Parathyroid adenoma (tissue), 2 donors: ENCODE results near the gene GSE1.

Experiments
- H2AFZ ChIP-seq: fragments of 300-600 bp; sonication (generic); one replicate; pipeline ENCODE4 v1.7.0; 2017; ENCODE audit warnings: antibody characterized with exemption, mild to moderate bottlenecking
- H3K27ac ChIP-seq: fragments of 300-600 bp; sonication (generic); one replicate; pipeline ENCODE4 v1.7.0; 2017
- H3K27me3 ChIP-seq: fragments of 300-600 bp; sonication (generic); one replicate; pipeline ENCODE4 v1.7.0; 2017; ENCODE audit warnings: low read length; ENCODE audit not compliant: control insufficient read depth, insufficient read depth
- H3K36me3 ChIP-seq: fragments of 300-600 bp; sonication (generic); one replicate; pipeline ENCODE4 v1.7.0; 2017; ENCODE audit warnings: low read length; ENCODE audit not compliant: control insufficient read depth, insufficient read depth
- H3K4me1 ChIP-seq: fragments of 300-600 bp; sonication (generic); one replicate; pipeline ENCODE4 v1.7.0; 2017; ENCODE audit warnings: control low read depth
- H3K4me2 ChIP-seq: fragments of 300-600 bp; sonication (generic); one replicate; pipeline ENCODE4 v1.7.0; 2017; ENCODE audit warnings: low read length
- H3K4me3 ChIP-seq: fragments of 300-600 bp; sonication (generic); one replicate; pipeline ENCODE4 v1.7.0; 2017; ENCODE audit warnings: low read depth, low read length
- H3K79me2 ChIP-seq: fragments of 300-600 bp; sonication (generic); one replicate; pipeline ENCODE4 v1.7.0; 2017; ENCODE audit warnings: control low read depth
- H3K9ac ChIP-seq: fragments of 300-600 bp; sonication (generic); one replicate; pipeline ENCODE4 v1.7.0; 2017; ENCODE audit warnings: mild to moderate bottlenecking
- H3K9me3 ChIP-seq: fragments of 300-600 bp; sonication (generic); one replicate; pipeline ENCODE4 v1.7.0; 2017; ENCODE audit warnings: low read length; ENCODE audit not compliant: control insufficient read depth
- CTCF ChIP-seq: fragments of 300-600 bp; sonication (generic); IDR thresholded peaks from one replicate; pipeline ENCODE4 v1.7.0; 2017; ENCODE audit warnings: antibody characterized with exemption, mild to moderate bottlenecking
- donor health status: primary hyperparathyroidism.

GSE1 gene

GRCh38 chr16:85612801-85613603 is at the start of gene GSE1:
TSS of gene GSE1 (plus strand) at chr16:85613322. CDS start at chr16:85613392, 70 bp downstream.
- no peaks in the 10 kb centered on the region for H3K27me3 ChIP-seq
- H3K79me2 ChIP-seq = peaks cover 51% of the 10 kb centered on the region
- H3K36me3 ChIP-seq = no peaks in the 10 kb centered on the region
- peak within 1 kb of the TSS; percentile 80 for H3K27ac ChIP-seq
- H3K9ac ChIP-seq = peak within 1 kb of the TSS; percentile 46
- peak within 1 kb of the TSS; percentile 67 for H3K4me3 ChIP-seq
- no peaks in the 10 kb centered on the region for H3K9me3 ChIP-seq
- no peak within 1 kb of the TSS for H2AFZ ChIP-seq
- no peak for TF ChIP-seq CTCF
- H3K4me1 ChIP-seq = peaks cover 39% of the 10 kb centered on the region
- peak within 1 kb of the TSS; percentile 96 for H3K4me2 ChIP-seq

- peak overlapping the region; percentile 43 for H3K27ac ChIP-seq
- no peaks in the 10 kb centered on the region for H3K9me3 ChIP-seq
- H3K9ac ChIP-seq = no peak overlapping the region
- TF ChIP-seq CTCF = peak; percentile 49
- peak overlapping the region; percentile 1 for H3K4me3 ChIP-seq
- no peaks in the 10 kb centered on the region for H3K27me3 ChIP-seq
- H2AFZ ChIP-seq = no peak overlapping the region
- H3K79me2 ChIP-seq = peaks cover 84% of the 10 kb centered on the region
- H3K36me3 ChIP-seq = no peaks in the 10 kb centered on the region
- peaks cover 45% of the 10 kb centered on the region for H3K4me1 ChIP-seq
- peak overlapping the region; percentile 43 for H3K4me2 ChIP-seq
Observed at GRCh38 chr16:85563515-85564276, 49.4 kb upstream of the GSE1 start.

- Histone ChIP-seq H3K4me3 (peak overlapping the region; percentile 1), H3K4me2 (peak overlapping the region; percentile 43), H3K79me2 (peaks cover 81% of the 10 kb centered on the region), H2AFZ (no peak overlapping the region), H3K9ac (no peak overlapping the region), H3K4me1 (peaks cover 37% of the 10 kb centered on the region), H3K9me3 (no peaks in the 10 kb centered on the region), H3K27ac (peak overlapping the region; percentile 43), H3K27me3 (no peaks in the 10 kb centered on the region), H3K36me3 (no peaks in the 10 kb centered on the region)
- TF ChIP-seq CTCF = peak; percentile 54
Observed at GRCh38 chr16:85564277-85565051, 48.7 kb upstream of the GSE1 start.

- no peak overlapping the region for H2AFZ ChIP-seq
- H3K79me2 ChIP-seq = peaks cover 78% of the 10 kb centered on the region
- H3K9ac ChIP-seq = no peak overlapping the region
- H3K36me3 ChIP-seq = no peaks in the 10 kb centered on the region
- TF ChIP-seq CTCF = no peak
- no peak overlapping the region for H3K4me3 ChIP-seq
- no peak overlapping the region for H3K27ac ChIP-seq
- no peaks in the 10 kb centered on the region for H3K27me3 ChIP-seq
- H3K4me2 ChIP-seq = no peak overlapping the region
- H3K9me3 ChIP-seq = no peaks in the 10 kb centered on the region
- H3K4me1 ChIP-seq = peaks cover 39% of the 10 kb centered on the region
Observed at GRCh38 chr16:85565340-85565739, 47.8 kb upstream of the GSE1 start.
